GM18519 (cell line): ENCODE data around the gene HK3.
"Not testable (repeated sequence)": the region's sequence is repeated elsewhere in the genome, so short reads cannot be mapped to it uniquely, and the experiment has no call there.

Source experiments
- ATAC-seq: cut with Tn5 transposase; IDR thresholded peaks from one replicate; pipeline ENCODE4 v1.9.1; 2021; ENCODE audit warnings: mild to moderate bottlenecking, moderate library complexity; ENCODE audit not compliant: unreplicated experiment, low FRiP score

HK3 gene

GRCh38 chr5:176873011-176873410 lies 26.1 kb downstream of the HK3 start:
- not testable (repeated sequence) for ATAC-seq

- ATAC-seq = not testable (repeated sequence)
These were observed 26.6 kb downstream of the HK3 start for GRCh38 chr5:176872586-176872985.

GRCh38 chr5:176870644-176871043 lies 28.5 kb downstream of the HK3 start:
- ATAC-seq = not testable (repeated sequence)

GRCh38 chr5:176870110-176870591 lies 29.0 kb downstream of the HK3 start:
- ATAC-seq = no peak

- ATAC-seq = no peak
These were observed 29.5 kb downstream of the HK3 start for GRCh38 chr5:176869501-176870109.

GRCh38 chr5:176868731-176869130 lies 30.4 kb downstream of the HK3 start:
- ATAC-seq = no peak

GRCh38 chr5:176868126-176868525 lies 31.0 kb downstream of the HK3 start:
- ATAC-seq = no peak

GRCh38 chr5:176866707-176867310 lies 32.3 kb downstream of the HK3 start:
- ATAC-seq = no peak

- ATAC-seq = no peak
These were observed 33.2 kb downstream of the HK3 start for GRCh38 chr5:176865964-176866363.

GRCh38 chr5:176864755-176865154 lies 34.4 kb downstream of the HK3 start:
- ATAC-seq = no peak

GRCh38 chr5:176863765-176864098 lies 35.4 kb downstream of the HK3 start:
- ATAC-seq = no peak

GRCh38 chr5:176863041-176863764 lies 35.9 kb downstream of the HK3 start:
- ATAC-seq = no peak

GRCh38 chr5:176862330-176862995 lies 36.7 kb downstream of the HK3 start:
- no peak for ATAC-seq

GRCh38 chr5:176861276-176861675 lies 37.9 kb downstream of the HK3 start:
- ATAC-seq = no peak

- ATAC-seq = no peak
These were observed 38.8 kb downstream of the HK3 start for GRCh38 chr5:176860381-176860780.

- no peak for ATAC-seq
These were observed 39.2 kb downstream of the HK3 start for GRCh38 chr5:176859916-176860315.

- no peak for ATAC-seq
These were observed 41.3 kb downstream of the HK3 start for GRCh38 chr5:176857894-176858273.

- ATAC-seq = no peak
These were observed 41.8 kb downstream of the HK3 start for GRCh38 chr5:176857216-176857893.

- no peak for ATAC-seq
These were observed 42.4 kb downstream of the HK3 start for GRCh38 chr5:176856746-176857145.

- ATAC-seq = no peak
These were observed 43.5 kb downstream of the HK3 start for GRCh38 chr5:176855598-176855997.

GRCh38 chr5:176854164-176854563 lies 45.0 kb downstream of the HK3 start:
- no peak for ATAC-seq
